GM19025 (cell line): ENCODE measurements around the gene ABCE1.

Experiments
- ATAC-seq: cut with Tn5 transposase; IDR thresholded peaks from one replicate; pipeline ENCODE4 v1.9.1; 2021; ENCODE audit warnings: mild to moderate bottlenecking, low read depth, moderate library complexity; ENCODE audit not compliant: unreplicated experiment

ABCE1 gene

DNA sequence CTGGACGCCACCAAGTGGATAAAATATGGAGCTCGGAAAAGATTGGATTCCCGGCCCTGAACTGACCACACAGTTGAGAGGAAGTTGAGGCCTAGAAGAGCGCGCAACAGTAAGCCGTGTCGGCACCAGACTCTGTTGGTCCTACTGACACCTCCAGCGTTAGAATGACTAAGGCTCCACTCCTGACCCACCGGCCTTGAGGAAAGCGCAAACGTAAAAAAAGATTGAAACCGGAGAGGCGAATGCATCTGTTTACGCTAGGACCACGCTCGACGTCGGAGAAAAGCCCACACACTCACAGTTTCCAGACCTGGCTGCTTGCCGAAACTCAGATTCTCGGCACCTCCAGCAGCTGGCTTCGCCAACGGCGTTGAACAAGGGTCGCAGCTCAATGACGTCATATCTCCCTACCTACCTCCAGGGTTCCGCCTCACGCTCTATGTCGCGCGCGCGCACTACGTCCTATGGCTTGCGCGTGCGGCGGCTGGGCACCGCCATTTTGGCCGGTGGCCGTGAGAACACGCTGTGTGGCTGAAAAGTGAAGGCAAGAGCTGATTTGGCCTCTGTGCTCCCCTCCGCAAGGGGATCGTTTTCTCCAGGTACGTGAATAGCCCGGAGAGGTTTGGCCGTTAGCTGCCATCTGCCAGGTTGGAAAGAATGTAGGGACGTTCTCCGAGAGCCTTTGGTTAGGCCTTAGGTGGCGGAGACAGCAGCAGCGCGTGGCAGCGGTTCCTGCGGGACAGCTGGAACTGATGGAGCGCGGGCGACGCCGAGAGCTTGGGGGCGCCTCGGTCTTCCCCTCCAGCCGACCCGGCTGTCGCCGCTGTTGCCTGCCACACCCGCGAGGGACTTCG, at the start of gene ABCE1, which contains the start of gene ANAPC10:
Gene ABCE1, plus strand, starts transcription at position 491 of the 854 bp plus-strand sequence. CDS start 6,102 bp downstream, outside the sequence.
Gene ANAPC10, minus strand, starts transcription at position 376 of the 854 bp plus-strand sequence. CDS start 2,097 bp downstream, outside the sequence.
- peak; percentile 75 for ATAC-seq

DNA sequence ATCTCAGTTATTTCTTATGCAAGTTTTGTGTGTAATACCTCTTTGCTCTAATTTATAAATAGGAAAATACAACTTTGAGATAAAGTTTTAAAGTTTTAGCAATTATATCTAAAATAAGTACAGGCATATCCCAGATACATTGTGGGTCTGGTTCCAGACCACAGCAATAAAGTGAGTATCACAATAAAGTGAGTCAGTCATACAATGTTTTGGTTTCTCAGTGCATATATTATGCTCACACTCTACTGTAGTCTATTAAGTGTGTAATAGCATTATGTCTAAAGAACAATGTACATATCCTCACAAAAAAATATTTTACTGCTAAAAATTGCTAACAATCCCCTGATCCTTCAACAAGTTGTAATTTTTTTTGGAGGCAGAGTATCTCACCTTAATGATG, 49.3 kb upstream of the ABCE1 start:
- no peak for ATAC-seq

DNA sequence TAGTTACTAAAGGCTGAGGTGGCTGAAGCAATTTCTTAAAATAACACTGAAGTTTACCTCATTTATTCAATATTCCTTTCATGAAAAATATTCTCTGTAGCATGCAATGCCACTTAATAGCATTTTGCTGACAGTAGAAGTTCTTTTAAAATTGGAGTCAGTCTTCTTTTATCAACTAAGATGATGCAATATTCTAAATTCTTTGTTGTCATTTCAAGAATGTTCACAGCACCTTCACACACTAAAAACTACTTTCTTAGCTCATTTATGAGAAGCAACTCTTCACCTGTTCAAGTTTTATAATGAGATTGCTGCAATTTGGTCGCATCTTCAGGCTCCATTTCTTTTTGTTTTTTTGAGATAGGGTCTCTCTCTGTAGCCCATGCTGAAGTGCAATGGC, 48.9 kb upstream of the ABCE1 start:
- no peak for ATAC-seq

DNA sequence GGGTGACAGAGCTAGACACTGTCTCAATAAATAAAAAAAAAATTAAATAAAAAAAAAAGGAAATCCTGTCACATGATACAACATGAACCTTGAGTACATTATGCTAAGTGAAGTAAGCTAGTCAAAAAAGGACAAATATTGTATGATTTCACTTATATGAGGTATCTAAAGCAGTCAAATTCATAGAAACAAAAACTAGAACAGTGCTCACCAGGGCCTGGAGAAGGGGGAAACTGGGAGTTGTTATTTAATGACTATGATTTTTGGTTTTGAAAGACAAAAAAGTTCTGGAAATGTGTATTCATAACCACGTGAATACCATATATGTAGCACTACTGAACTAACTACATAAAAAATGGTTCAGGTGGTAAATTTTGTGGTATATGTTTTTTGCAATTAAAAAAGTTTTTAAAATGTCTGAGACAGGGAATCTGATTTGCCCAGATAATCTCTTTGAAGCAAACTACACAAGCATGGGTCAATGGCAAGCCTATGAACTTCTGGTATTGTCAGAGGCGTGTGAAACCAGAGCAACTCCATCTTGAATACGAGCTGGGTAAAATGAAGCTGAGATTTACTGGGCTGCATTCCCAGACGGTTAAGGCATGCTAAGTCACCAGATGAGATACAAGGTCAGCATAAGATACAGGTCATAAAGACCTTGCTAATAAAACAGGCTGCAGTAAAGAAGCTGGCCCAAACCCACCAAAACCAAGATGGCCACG, 42.4 kb upstream of the ABCE1 start:
- ATAC-seq: no peak

DNA sequence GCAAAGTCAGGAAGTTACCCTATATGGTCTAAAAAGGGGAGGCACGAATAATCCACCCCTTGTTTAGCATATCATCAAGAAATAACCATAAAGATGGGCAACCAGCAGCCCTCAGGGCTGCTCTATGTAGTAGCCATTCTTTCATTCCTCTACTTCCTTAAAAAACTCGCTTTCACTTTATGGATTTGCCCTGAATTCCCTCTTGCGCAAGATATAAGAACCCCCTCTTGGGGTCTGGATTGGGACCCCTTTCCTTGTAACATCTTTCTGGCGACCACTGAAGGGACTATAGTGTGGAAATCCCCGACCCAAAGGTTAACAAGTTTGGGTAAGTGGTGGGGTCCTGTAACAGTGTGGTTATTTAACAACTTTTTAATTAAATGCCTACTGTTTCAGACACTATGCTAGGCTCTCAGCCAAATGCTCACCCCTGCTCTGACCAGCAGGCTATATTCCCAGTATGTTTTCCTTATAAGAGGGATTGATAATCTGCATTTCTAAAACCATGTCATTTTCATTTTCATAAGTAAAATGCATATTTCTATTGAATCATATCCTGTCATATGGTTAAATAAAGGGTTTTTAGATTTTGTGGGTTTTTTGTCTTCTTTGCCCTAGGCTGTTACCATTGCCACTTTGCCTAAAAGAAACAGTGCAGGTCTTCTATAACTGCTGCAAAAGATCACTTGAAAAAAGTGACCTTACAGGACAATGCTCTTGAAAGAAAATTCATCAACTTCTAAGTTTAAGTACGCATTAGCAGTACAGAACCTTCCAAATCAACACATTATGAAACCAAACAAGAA, 41.6 kb upstream of the ABCE1 start:
- no peak for ATAC-seq

DNA sequence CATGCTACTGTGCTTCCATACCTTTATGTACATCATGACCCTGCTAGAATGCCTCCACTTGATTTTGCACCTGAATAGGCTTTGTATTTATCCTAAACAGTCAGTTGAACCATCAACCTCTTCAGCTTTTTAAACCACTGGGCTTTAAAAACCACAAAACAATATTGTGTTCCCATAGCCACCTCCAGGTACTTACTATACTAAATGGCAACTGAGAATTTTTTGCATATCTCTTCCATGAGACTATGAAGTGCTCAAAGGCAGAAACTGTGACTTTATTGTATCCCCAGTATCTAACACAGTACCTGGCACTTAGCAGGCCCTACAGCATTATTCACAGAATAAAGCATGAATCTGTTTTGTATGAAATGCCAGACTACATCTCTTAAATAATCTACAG, 39.9 kb upstream of the ABCE1 start:
- no peak for ATAC-seq

DNA sequence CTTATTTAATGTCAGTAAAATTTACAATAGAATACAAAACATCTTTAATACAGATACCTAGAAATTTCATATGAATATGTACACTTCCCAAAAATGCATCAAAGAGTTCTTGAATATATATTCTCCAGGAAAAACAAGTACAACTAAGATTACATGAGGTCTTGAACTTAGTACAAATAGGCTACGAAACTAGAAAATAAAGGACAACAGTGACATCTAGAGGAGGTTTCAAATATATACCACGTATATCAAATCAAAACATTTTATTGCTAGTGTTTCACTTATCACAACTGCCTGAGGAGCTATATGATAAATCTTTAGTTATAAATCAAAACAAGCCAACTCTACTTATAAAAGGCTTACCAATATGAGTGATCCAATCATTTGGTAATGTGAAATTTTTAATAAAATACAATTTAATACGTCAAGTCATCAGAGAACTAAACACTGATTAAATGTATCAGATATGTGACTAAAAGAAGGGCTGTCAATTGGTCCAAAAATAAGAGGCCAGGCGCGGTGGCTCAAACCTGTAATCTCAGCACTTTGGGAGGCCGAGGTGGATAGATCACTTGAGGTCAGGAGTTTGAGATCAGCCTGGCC, 36.7 kb upstream of the ABCE1 start:
- no peak for ATAC-seq

DNA sequence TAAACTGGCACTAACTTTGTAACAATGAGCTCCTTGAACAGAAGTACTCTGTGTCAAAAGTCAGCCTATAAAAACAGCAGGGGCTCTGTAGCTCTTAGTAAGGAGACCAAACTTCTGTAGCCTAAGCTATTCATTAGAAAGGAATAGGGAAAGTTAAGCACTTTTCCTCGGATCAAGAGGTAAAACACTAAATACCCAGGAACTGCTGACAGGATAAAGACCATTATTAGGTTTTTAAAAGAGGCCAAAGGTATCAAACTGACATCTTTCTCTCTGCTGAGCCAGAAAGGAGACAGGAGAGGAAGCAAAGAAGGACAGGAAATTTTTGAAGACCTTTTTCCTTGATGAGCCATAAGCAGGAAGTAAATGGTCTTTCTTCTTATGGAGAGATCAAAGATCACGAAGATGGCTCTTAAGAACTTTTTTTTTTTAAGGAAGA, 32.0 kb upstream of the ABCE1 start:
- ATAC-seq: no peak

DNA sequence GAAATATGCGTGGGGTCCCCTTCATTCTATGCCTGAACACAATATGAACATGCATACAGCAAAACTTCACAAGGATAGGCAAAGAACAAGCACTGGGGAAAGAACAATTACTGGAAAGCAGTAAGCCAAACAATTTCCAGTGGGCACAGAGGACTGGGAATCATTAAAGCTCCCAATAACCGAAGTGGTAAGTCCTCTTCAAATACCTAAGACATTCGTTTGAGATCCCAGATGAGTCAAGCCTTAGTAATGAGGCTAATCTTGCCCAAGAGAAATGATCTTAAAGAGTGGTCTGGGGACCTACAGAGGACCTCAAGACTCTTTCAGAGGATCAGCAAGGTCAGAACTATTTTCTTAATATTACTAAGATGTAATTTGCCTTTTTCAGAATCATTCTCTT, 28.8 kb upstream of the ABCE1 start:
- no peak for ATAC-seq

DNA sequence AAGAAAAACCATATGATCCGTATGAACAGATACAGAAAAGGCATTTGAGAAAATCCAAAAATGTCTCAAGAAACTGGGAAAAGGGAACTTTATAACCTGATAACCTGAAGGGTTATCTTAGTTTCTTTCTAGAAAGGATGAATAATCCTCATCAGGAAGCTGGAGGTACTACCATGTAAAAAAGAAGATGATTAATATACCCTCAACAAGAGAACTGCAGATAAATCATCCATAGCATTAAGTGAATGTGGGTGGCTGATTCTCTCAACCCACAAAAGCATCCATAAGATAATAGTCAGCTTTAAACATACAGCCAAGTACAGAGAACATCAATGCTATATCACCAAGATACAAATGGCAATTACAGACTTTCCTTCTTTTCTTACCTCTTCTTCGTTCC, 26.6 kb upstream of the ABCE1 start:
- ATAC-seq: no peak

DNA sequence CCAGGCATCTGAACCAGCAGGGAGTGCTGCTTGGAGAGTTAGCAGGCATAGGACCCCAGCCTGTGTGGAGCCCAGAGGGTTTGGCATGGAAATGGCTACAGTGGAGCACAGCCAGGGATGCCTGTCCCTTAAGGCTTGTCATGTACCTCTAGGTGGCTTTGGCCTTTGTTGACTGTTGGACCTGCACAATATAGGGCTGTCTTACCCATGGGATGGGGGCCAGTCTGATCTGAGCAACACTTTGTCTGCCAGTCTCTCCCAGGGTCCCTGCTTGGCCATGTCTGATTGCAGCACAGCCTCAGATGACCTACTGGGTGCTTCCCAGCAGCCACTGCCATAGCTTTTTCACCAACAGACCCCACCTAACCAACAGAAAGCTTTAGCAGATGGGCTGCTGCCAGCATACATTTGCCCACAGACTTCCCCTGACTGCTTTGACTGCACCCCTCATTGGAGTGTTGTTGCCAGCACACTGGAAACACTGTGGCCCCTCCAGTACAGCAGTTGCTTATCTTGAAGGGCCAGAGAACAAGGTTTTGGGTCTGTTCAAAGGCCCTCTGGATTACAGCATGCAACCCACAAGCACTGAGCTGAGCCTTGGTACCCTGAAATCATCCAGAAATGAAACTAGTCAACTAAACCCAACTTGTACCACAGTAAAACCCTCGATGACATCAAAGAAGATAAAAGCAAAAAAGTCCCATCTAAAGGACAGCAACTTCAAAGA, 22.2 kb upstream of the ABCE1 start:
- ATAC-seq: no peak

DNA sequence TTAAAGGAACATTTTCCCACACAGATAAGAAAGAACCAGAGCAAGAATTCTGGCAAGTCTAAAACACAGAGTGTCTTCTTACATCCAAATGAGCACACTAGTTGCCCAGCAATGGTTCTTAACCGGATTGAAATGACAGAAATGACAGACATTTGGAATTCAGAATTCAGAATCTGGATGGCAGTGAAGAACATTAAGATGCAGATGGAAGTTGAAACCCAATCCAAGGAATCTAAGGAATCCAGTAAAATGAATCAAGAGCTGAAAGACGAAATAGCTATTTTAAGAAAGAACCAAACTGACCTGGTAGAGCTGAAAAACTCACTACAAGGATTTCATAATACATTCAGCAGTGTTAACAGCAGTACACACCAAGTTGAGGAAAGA, 21.6 kb upstream of the ABCE1 start:
- ATAC-seq: no peak

DNA sequence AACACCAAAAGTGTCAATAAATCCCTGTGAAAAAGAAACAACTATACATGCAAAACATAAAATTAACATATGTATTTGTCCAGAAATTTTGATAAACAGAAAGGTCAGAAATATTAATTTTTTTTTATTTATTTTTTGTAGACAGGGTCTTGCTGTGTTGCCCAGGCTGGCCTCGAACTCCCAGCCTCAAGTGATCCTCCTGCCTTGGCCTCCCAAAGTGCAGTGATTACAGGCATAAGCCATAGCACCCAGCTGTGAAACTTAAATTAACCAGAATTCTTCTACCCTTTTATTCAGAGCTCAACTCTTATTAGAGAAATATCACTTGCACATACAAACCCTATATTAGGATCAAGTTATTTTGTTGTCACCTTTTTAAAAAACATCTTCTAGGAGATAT, 16.4 kb upstream of the ABCE1 start:
- no peak for ATAC-seq

DNA sequence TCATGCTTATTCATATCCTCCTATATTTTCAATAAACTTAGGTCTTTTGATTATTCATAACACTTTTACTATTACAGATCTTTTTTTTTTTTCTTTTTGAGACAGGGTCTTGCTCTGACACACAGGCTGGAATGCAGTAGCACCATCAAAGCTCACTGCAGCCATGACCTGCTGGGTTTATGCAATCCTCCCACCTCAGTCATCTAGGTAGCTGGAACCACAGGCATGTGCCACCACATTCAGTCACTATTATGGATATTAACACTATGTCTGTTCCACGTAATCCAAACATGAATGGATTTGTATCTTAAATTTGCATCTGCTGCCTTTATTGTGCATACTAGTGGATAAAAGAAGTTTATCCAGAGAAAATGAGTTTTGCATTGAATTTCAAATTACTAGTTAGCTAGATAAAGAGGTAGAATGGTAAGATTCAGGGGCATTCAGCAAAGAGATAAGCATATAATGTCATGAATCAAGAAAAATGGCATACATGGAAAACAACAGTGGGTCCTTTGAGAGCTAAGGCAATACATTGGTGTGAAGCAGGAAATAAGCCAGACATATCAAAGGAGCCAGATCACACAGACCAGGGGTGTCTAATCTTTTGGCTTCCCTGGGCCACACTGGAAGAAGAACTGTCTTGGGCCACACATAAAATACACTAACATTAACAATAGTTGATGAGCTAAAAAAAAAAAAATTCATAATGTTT, 14.1 kb upstream of the ABCE1 start:
- ATAC-seq: no peak

DNA sequence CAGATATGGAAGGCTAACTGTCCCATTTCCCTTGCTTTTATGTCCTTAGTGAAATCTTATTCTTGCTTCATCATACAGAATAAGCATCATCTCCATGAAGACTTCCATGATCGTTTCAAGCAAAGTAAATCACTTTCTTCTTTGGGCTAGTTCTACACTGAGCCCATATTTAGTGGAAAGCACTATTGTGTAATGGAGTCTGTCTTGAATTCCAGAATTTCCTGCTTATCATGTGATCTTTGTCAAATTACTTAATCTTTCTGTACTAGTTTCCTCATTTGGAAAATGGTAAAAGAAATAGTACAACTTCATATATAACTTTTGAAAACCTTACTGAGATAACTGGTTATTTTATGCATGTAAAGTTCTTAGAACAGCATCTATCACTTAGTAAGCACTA, 7.7 kb upstream of the ABCE1 start:
- ATAC-seq: no peak

DNA sequence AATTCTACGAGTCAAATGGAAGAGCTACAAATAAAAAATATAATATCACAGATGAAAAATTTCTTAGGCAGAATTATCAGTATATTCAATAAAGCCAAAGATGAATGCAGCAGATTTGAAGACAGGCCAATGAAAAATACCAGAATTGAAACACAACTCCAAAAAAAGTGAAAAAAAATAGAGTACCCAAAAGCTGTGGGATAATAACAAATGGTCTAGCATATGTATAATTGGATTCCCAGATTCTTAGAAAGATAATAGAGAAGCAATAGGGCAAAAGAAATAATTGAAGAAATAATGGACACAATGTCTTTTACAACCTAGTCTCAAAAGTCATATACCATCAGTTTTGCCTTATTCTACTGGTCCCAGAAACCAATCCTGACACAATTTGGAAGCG, 4.5 kb upstream of the ABCE1 start:
- ATAC-seq: no peak

DNA sequence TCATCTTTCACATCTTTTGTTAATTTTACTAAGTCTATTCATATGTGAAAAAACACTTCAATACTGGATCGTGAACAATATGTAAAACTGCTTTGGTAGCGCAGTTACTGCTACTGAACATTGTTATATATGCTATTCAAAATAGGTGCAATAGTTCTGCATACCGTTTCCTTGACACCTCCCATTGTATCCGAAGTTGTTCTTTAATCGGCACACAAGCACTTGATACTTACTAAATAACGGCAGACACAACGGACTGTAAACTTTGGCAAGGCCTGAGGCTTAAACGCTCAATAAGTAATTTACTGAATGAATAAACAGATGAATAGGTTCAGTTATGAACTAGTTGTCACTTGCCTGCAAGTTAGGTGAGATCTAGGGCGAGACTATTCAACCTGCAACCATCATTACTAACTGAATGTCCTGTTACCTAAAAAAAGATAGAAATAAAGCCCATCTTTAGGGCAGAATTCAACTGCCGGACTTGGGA, 735 bp upstream of the ABCE1 start:
- peak; percentile 1 for ATAC-seq

DNA sequence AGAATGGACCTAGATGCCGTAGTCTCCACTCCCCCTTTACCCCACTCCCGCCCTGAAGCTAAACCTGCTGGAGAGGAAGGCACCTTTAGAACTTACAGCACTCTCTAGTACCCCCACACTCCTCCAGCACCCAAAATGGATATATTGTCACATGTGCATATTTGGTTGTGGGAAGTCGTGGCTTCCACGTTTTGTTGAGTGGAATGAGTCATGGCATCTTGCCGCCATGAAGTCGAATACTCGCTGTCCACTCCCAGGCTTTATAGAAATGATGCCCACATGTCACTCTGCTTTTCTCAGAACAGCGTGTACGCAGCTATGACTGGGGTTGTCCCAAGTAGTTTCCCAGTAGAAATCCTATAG, 545 bp downstream of the ABCE1 start:
- ATAC-seq: peak; percentile 18

DNA sequence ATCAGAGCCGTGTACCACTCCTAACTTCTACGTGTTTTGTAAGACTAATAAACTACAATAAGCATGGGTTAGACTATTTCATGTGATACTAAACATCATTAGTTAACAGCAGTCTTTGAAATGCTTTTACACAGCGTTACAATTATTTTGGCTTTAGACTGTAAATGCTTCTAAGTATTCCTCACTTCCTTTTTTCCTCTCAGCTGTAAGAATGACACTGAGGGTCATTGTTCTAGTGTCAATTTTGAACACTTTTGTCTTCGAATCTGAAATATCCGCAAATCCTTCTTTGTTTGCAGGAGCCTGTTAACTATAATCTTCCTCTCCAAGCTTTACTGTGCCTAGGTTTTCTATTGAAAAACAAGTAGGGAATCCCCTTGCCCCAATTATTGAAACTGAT, 1.5 kb downstream of the ABCE1 start:
- ATAC-seq: no peak
